Aorta (tissue), 5 donors: ENCODE data around the gene ODC1. TPM values are rescaled to one million over a fixed set of nuclear protein-coding genes. Genes with fewer than 3 reads are reported as not detected.
A peak's percentile ranks its signal among the peaks of the same experiment; 100 is the strongest.
"Not testable (repeated sequence)": the region's sequence is repeated elsewhere in the genome, so short reads cannot be mapped to it uniquely, and the experiment has no call there.

ENCODE experiments used
- ATAC-seq: fragments of 200-7000 bp; cut with Tn5 transposase; one replicate; pipeline ENCODE4 v1.9.1; 2022; ENCODE audit warnings: moderate library complexity; ENCODE audit not compliant: low FRiP score
- DNase-seq, 2 donors: peaks; one replicate each; pipeline ENCODE4 v3.0.0-alpha.2; 2020
- H3K27ac ChIP-seq, 2 donors: one replicate each; pipeline ENCODE4 v1.5.1; 2013; ENCODE audit warnings: low read length in 2 of 2, mild to moderate bottlenecking in 2 of 2, moderate library complexity in 2 of 2, control low read depth in 1 of 2, inconsistent platforms in 1 of 2, low read depth in 1 of 2
- H3K27me3 ChIP-seq, 2 donors: one replicate each; pipeline ENCODE4 v1.6.1; 2013; ENCODE audit warnings: control low read depth in 1 of 2, low read length in 1 of 2, mild to moderate bottlenecking in 1 of 2, moderate library complexity in 1 of 2; ENCODE audit not compliant: insufficient read depth in 2 of 2, control insufficient read depth in 1 of 2
- H3K36me3 ChIP-seq, 2 donors: one replicate each; pipeline ENCODE4 v1.6.1; 2013; ENCODE audit warnings: control low read depth in 1 of 2, low read length in 1 of 2, mild to moderate bottlenecking in 1 of 2; ENCODE audit not compliant: insufficient read depth in 2 of 2, control insufficient read depth in 1 of 2
- H3K4me1 ChIP-seq, 2 donors: one replicate each; pipeline ENCODE4 v1.6.1; 2013; ENCODE audit warnings: low read length in 2 of 2, control low read depth in 1 of 2, mild to moderate bottlenecking in 1 of 2, moderate library complexity in 1 of 2; ENCODE audit not compliant: insufficient read depth in 2 of 2, control insufficient read depth in 1 of 2
- H3K4me3 ChIP-seq, 2 donors: one replicate each; pipeline ENCODE4 v1.5.1; 2013; ENCODE audit warnings: low read length in 2 of 2, control low read depth in 1 of 2, mild to moderate bottlenecking in 1 of 2
- H3K9me3 ChIP-seq: one replicate; pipeline ENCODE4 v1.6.1; 2013; ENCODE audit warnings: mild to moderate bottlenecking, low read length; ENCODE audit not compliant: control insufficient read depth
- WGBS, 2 donors: extraction: QIAGEN DNeasy Blood & Tissue Kit; methylation state at CpG; one replicate each; pipeline ENCODE4 v1.1.7; 2013; 5-methylcytosine and 5-hydroxymethylcytosine counted together
- intact Hi-C, 2 donors: fragments of 100-400 bp; cut with DNase I; formaldehyde crosslinking; loops; one replicate each; pipeline versions ENCODE4 v1.14.2 to v1.15.0; 2022
- polyA plus RNA-seq, 2 donors: library from polyadenylated mRNA; stranded (reverse); fragments of 200-250 nt; gene quantifications; one replicate each; pipeline ENCODE4 v1.2.3, GENCODE V29; 2013
- total RNA-seq, 2 donors: library from RNA; stranded (reverse); fragmentation: NEBNext Ultra II Directional; extraction: Animal tissue kit (Norgen Biotek cat#: 25700); gene quantifications; one replicate each; pipeline ENCODE4 v1.2.1, GENCODE V29; 2021
- donor health status: healthy with polysubstance abuse.
- donor health status: Bipolar disorder and iron deficiency.
- donor health status: DM: no; HTN: no; CAD: no.
- donor health status: DM: no; HTN: no; CAD: no.
- donor health status: DM: yes; HTN: yes; CAD: no.

ODC1 gene
- total and polyA plus RNA-seq, 4 donors, result 21.3 to 46.1 (median 38.7) TPM

GRCh38 chr2:10462178-10463083 is 14.3 kb upstream of the ODC1 start:
- no peaks in the 10 kb centered on the region for H3K4me1 ChIP-seq
- H3K4me3 ChIP-seq, result no peak overlapping the region
- no peaks in the 10 kb centered on the region for H3K36me3 ChIP-seq
- WGBS, 2 donors, result 62% methylated on average over 15 of the region's 15 CpGs
- no peak overlapping the region for H3K27ac ChIP-seq
- intact Hi-C loops, result no loop called here
- H3K9me3 ChIP-seq, result no peaks in the 10 kb centered on the region
- DNase-seq (no peak), ATAC-seq (no peak)
- no peaks in the 10 kb centered on the region for H3K27me3 ChIP-seq

- intact Hi-C loops, result no loop called here
- Histone ChIP-seq H3K4me3 (no peak overlapping the region), H3K27ac (no peak overlapping the region), H3K4me1 (no peaks in the 10 kb centered on the region), H3K9me3 (no peaks in the 10 kb centered on the region), H3K36me3 (no peaks in the 10 kb centered on the region), H3K27me3 (no peaks in the 10 kb centered on the region)
- WGBS, 2 donors, result 88 to 89% methylated on average over 17 of the region's 17 CpGs
- ATAC-seq, result no peak
- DNase-seq, result no peak
Observed at GRCh38 chr2:10460366-10460796, 12.3 kb upstream of the ODC1 start.

- H3K9me3 ChIP-seq, result no peaks in the 10 kb centered on the region
- DNase-seq, result peak in 1 of 2 donors; percentile 56
- no peak for ATAC-seq
- intact Hi-C loops, result no loop called here
- H3K4me1 ChIP-seq, result no peaks in the 10 kb centered on the region
- WGBS, 2 donors, result 45 to 46% methylated on average over 11 of the region's 11 CpGs
- H3K27me3 ChIP-seq, result no peaks in the 10 kb centered on the region
- H3K36me3 ChIP-seq, result no peaks in the 10 kb centered on the region
- H3K27ac ChIP-seq, result peak overlapping the region in 1 of 2 donors; percentile 55
- H3K4me3 ChIP-seq, result no peak overlapping the region
Observed at GRCh38 chr2:10457846-10458598, 9.9 kb upstream of the ODC1 start.

GRCh38 chr2:10457195-10457594 is 9.1 kb upstream of the ODC1 start:
- 87 to 91% methylated on average over 3 of the region's 3 CpGs for WGBS, 2 donors
- H3K4me3 ChIP-seq, H3K9me3 ChIP-seq, H3K27ac ChIP-seq, H3K4me1 ChIP-seq, ATAC-seq, H3K27me3 ChIP-seq, intact Hi-C loops, H3K36me3 ChIP-seq: not testable (repeated sequence)
- peak in 1 of 2 donors; percentile 16 for DNase-seq

GRCh38 chr2:10454505-10454904 is 6.4 kb upstream of the ODC1 start:
- Histone ChIP-seq H3K4me3 (no peak overlapping the region), H3K9me3 (no peaks in the 10 kb centered on the region), H3K36me3 (no peaks in the 10 kb centered on the region), H3K27ac (peak overlapping the region in 1 of 2 donors; percentile 61), H3K27me3 (no peaks in the 10 kb centered on the region), H3K4me1 (no peaks in the 10 kb centered on the region)
- WGBS, 2 donors, result 24 to 30% methylated on average over 7 of the region's 7 CpGs
- intact Hi-C loops, result no loop called here
- DNase-seq (peak; percentile 66 to 85), ATAC-seq (peak; percentile 40)

GRCh38 chr2:10453905-10454298 is 5.8 kb upstream of the ODC1 start:
- DNase-seq (no peak), ATAC-seq (peak; percentile 8)
- intact Hi-C loops, result no loop called here
- Histone ChIP-seq H3K27ac (peak overlapping the region in 1 of 2 donors; percentile 61), H3K27me3 (no peaks in the 10 kb centered on the region), H3K4me1 (no peaks in the 10 kb centered on the region), H3K36me3 (no peaks in the 10 kb centered on the region), H3K9me3 (no peaks in the 10 kb centered on the region), H3K4me3 (no peak overlapping the region)
- 91 to 94% methylated on average over 8 to 9 of the region's 9 CpGs for WGBS, 2 donors

- ATAC-seq (no peak), DNase-seq (no peak)
- Histone ChIP-seq H3K9me3 (no peaks in the 10 kb centered on the region), H3K27ac (no peak overlapping the region), H3K36me3 (no peaks in the 10 kb centered on the region), H3K4me1 (no peaks in the 10 kb centered on the region), H3K4me3 (no peak overlapping the region), H3K27me3 (no peaks in the 10 kb centered on the region)
- WGBS, 2 donors, result 91 to 93% methylated on average over 17 of the region's 17 CpGs
- intact Hi-C loops, result no loop called here
Observed at GRCh38 chr2:10452956-10453904, 5.1 kb upstream of the ODC1 start.

- intact Hi-C loops, result no loop called here
- no peak overlapping the region for H3K4me3 ChIP-seq
- no peak for DNase-seq
- WGBS, 2 donors, result 40 to 62% methylated on average over 3 of the region's 3 CpGs
- no peak overlapping the region for H3K27ac ChIP-seq
- H3K4me1 ChIP-seq, result no peaks in the 10 kb centered on the region
- H3K36me3 ChIP-seq, result no peaks in the 10 kb centered on the region
- ATAC-seq, result no peak
- no peaks in the 10 kb centered on the region for H3K9me3 ChIP-seq
- H3K27me3 ChIP-seq, result no peaks in the 10 kb centered on the region
Observed at GRCh38 chr2:10452312-10452711, 4.2 kb upstream of the ODC1 start.
